ELR (cell line): Measurements from ENCODE around the gene ELAPOR1.

ENCODE experiments used
- DNase-seq: peaks from one replicate; pipeline ENCODE4 v3.0.0-alpha.2; 2015; ENCODE audit warnings: low read depth

The ELAPOR1 gene

GRCh38 chr1:109094871-109095270, 19.0 kb upstream of the ELAPOR1 start:
- DNase-seq = no peak

DNA sequence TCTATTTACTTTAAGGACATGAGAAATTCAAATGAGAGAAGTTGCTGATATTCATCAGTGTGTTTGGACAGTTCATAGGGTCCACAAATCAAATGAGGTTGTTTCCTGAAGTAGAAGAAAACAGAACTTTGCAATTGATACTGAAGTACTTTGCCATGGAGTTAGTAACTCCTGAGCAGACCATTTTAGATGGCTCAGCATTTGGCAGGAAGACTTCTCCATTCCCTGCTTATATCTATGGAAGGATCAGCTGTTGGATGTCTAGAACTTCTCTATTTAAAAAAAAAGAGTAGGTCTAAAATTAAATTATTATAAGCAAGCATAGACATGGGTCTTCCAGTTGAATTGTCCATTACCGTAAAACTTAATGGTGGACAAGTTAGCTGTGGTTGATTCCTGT, 18.3 kb upstream of the ELAPOR1 start:
- DNase-seq = no peak

DNA sequence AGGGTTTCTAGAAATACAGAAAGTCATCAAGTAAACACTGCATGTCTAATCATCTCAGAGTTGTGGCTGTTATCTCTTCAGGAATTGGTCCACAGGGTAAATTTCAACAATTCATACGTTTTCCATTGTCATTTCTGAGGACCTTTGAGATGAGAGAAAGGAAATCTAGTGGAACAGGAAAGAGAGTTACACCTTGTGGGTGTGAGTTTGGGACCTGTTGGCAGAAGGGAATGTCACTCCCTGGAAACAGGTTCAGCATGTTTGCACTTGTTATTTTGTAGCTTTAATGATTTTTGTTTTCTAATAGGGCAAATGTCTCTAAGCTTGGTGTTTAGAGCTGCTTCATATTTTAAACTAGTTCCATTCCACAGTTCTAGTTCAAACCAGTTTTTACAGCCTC, 17.8 kb upstream of the ELAPOR1 start:
- DNase-seq = no peak

GRCh38 chr1:109099938-109100773, 13.8 kb upstream of the ELAPOR1 start:
- DNase-seq = peak; percentile 99

- peak; percentile 28 for DNase-seq
Measured at GRCh38 chr1:109104364-109105151, 9.4 kb upstream of the ELAPOR1 start.

DNA sequence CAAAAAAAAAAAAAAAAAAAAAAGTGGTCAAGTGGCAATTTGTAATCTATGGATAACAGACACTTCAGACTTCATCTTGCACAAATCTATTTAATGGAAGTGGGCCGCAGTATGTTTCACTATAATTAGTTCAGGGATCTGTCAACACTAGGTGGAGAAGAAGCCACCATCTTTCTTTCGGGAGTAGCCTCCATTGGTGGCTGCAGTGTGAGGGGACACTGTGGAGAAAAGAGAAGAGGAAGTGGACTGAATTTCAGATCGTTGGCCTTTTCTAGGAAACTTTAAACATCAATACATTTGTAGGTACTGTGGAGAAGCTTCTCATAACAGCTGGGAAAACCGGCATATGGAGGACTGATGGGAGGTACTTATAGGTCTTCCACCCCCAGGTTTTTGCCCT, 8.0 kb upstream of the ELAPOR1 start:
- no peak for DNase-seq

GRCh38 chr1:109107785-109108184, 6.1 kb upstream of the ELAPOR1 start:
- no peak for DNase-seq

DNA sequence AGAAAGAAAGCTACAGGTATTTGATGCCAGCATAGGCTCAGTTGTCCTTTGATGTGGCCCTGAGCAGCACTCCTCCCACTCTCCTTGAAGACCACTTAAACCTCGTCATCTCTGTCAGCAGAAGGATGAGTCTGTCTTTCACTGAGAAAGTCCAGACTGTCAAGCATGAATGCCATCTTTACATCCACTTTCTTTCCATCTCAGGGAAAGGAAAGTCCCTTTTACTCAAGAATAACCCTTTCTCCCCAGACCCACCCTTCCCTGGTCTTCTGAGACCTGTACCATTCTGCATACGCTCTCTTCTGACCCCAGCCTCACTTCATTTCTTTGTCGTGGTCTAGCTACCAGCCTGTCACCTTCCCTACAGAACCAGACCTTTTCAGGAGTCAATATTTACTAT, 4.0 kb upstream of the ELAPOR1 start:
- no peak for DNase-seq

- DNase-seq = no peak
Measured at GRCh38 chr1:109111386-109112055, 2.4 kb upstream of the ELAPOR1 start.

- DNase-seq = peak; percentile 63
Measured at GRCh38 chr1:109112056-109112651, 1.8 kb upstream of the ELAPOR1 start.

DNA sequence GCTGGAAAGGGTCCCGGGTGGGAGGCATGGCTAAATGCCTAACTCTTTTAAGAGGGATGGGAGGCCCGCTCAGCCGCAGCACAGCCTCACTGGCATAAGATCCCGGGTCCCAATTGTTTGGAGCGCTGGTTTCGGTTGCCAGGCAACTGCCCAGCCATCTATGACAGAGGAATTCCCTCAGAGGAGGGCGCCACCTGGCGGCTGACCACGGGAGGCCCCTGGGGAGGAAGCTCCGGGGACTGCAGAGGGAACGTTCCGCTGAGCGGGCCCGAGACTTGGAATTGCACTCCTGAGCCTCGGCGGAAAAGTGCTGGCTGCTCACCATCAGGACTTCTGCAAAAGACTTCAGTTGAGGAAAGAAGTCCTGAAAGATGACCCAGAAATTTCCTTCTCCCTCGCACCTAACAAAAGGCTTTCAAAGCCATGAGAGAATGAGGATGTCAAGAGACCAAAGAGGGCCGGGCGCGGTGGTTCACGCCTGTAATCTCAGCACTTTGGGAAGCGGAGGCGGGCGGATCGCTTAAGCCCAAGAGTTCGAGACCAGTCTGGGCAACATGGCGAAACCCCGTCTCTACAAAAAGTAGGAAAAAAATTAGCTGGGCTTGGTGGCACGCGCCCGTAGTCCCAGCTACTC, 1.1 kb upstream of the ELAPOR1 start:
- peak; percentile 92 for DNase-seq

DNA sequence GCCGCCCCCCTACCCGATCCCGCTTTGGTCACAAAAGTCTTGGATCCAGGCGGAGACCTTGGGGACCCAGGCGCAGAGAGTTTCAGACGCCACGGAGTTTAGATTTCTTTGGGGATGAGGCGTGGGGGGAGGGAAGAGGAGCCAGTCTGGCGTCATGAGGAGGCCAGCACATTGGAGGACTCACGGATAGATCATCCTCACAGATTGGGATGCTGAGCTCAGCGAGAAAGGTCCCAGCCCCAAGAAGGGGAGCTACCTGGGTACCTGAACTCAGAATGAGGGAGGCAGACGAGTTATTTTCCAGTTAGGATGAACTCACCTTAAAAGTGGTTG, 393 bp downstream of the ELAPOR1 start:
- DNase-seq = peak; percentile 23

- no peak for DNase-seq
Measured at GRCh38 chr1:109115685-109116084, 1.8 kb downstream of the ELAPOR1 start.

DNA sequence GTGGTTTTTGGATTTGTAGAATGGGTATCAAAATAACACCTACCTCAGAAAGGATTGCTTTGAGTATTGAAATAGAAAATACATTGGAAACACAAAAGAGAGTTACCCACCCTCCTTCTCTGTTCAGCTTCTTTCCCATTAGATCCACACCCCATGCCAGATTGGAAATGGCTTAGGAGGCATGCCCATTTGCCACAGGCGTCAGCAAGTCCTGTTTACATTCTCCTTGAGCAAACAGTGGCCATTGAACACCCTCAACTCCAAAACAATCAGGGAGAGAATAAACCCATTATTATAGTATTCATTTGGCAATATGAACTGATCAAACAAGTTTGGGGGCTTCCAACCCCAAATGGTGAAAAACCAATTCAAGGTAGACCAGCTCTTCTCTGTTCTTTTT, 2.4 kb downstream of the ELAPOR1 start:
- no peak for DNase-seq

- no peak for DNase-seq
Measured at GRCh38 chr1:109118089-109118488, 4.2 kb downstream of the ELAPOR1 start.

DNA sequence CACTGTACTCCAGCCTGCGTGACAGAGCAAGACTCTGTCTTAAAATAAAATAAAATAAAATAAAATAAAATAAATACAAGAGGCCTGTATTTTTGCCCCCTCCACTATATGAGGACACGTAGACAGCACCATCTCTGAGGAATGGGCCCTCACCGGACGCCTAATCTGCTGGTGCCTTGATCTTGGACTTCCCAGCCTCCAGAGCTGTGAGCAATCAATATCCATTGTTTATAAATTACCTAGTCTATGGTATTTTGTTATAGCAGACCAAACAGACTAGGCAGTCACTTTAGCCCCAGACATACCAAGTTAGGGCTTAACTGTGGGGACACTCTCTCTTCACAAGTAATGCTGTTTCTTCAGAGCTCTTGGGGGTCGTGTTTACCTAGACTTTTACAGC, 6.4 kb downstream of the ELAPOR1 start:
- no peak for DNase-seq

DNA sequence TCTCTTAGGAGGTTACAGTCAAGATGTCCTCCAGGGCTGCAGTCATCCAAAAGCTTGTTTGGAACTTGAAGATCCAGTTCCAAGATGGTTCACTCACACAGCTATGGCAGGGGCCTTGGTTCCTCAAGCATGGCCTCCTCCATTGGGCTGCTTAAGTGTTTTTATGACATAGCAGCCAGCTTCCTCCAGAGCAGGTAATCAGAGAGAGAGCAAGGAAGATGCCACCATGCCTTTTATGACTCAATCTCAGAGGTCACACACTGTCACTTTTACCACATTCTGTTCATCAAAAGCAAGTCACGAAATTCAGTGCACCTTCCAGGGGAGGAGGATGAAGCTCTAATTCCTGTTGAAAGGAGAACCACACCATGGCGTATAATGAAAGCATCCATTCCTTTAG, 17.1 kb downstream of the ELAPOR1 start:
- DNase-seq = no peak

- DNase-seq = no peak
Measured at GRCh38 chr1:109131800-109132199, 17.9 kb downstream of the ELAPOR1 start.

- no peak for DNase-seq
Measured at GRCh38 chr1:109133002-109133706, 19.2 kb downstream of the ELAPOR1 start.

DNA sequence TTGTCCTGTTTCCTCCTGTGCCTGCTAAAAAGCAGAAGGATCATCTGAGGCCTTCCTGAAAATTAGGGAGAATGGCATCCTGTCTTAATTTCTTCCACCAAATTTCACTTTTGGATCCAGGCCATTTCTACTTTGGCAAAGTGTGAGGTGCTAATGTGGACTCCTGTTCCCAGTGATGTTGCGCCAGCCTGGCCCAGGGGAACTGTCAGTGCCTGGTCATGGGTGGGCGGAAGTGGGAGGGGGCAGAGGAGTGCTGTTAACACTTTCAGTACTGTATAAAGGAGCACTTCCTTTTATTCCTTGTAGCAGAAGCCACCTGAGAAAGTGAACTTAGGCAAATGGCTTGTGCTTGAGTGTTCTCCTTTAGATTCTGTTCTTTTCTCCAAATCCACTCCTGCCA, 19.9 kb downstream of the ELAPOR1 start:
- DNase-seq = no peak

DNA sequence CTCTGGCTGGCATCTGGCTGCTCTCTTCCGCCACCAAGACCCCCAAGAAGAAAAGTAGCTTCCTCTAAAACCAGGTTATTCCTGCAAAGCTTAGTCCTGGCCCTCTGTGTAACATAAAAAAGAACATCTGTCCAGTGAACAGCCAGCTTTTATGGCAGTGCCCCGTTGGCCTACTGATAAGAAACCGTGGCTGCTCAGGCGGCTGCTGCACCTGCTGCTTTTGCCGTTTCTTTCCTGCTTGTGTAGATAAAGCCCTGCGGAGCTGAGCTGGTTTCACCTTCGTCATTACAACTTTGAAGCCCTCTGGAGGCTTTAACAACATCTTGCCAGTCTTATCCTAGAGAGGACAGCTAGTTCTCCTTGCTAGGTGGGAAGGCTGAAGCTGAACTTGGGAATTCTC, 20.5 kb downstream of the ELAPOR1 start:
- DNase-seq = no peak
